ENCODE results near the gene OR7G1. TPM values are rescaled to one million over a fixed set of nuclear protein-coding genes. Genes with fewer than 3 reads are reported as not detected.

OR7G1 gene
- polyA plus RNA-seq, 2 of the 4 experiments (the other 2 are of a cell fraction), result not detected

GRCh38 chr19:9151367-9151766, 35.8 kb upstream of the OR7G1 start:
- Histone ChIP-seq H3K4me2 (no peak overlapping the region), H3K4me1 (no peaks in the 10 kb centered on the region), H3K9me3 (peaks cover 88% of the 10 kb centered on the region), H3K4me3 (no peak overlapping the region), H3K27ac (no peak overlapping the region)
- WGBS (ENCODE audit: missing lambda C conversion rate), result 98% methylated on average over 5 of the region's 5 CpGs
- no peak for DNase-seq (ENCODE audit: low read depth in 1 of 2, low spot score in 1 of 2)
- ChIA-PET POLR2A (no interaction called here), CTCF (no interaction called here)
- no peak for ATAC-seq
- FAIRE-seq, result no peak
- TF ChIP-seq HEYL (CRISPR knock-in tag; IDR thresholded peaks at IDR 0.05) (no peak), MAX (IDR thresholded peaks at IDR 0.05) (no peak), TP53 (CRISPR knock-in tag; IDR thresholded peaks at IDR 0.05) (no peak), FOXS1 (CRISPR knock-in tag; IDR thresholded peaks at IDR 0.05) (no peak), ZSCAN20 (CRISPR knock-in tag; IDR thresholded peaks at IDR 0.05) (no peak), HOXB5 (CRISPR knock-in tag; IDR thresholded peaks at IDR 0.05) (no peak), HOXA7 (CRISPR knock-in tag; IDR thresholded peaks at IDR 0.05) (no peak), JUNB (IDR thresholded peaks at IDR 0.05) (no peak), ESRRA (IDR thresholded peaks at IDR 0.05; ENCODE audit: borderline replicate concordance, low read length) (no peak), KDM5A (IDR thresholded peaks at IDR 0.05) (no peak), ATOH8 (CRISPR knock-in tag; IDR thresholded peaks at IDR 0.05; ENCODE audit: low read depth) (no peak)

GRCh38 chr19:9150650-9151049, 35.1 kb upstream of the OR7G1 start:
- POLR2A ChIA-PET, result no interaction called here
- no peak overlapping the region for H3K4me3 ChIP-seq
- WGBS (ENCODE audit: missing lambda C conversion rate), result 93% methylated on average over 5 of the region's 5 CpGs
- peaks cover 88% of the 10 kb centered on the region for H3K9me3 ChIP-seq
- H3K4me1 ChIP-seq, result no peaks in the 10 kb centered on the region
- H3K4me2 ChIP-seq, result no peak overlapping the region
- H3K27ac ChIP-seq, result no peak overlapping the region
- FAIRE-seq (no peak), DNase-seq (ENCODE audit: low read depth in 1 of 2, low spot score in 1 of 2) (no peak), ATAC-seq (no peak)
- no peak for TF ChIP-seq KDM5A (IDR thresholded peaks at IDR 0.05)
- TF ChIP-seq TFCP2L1 (CRISPR knock-in tag; IDR thresholded peaks at IDR 0.05), result no peak
- TF ChIP-seq HEYL (CRISPR knock-in tag; IDR thresholded peaks at IDR 0.05), result no peak
- TF ChIP-seq PBX3 (IDR thresholded peaks at IDR 0.05), result no peak
- TF ChIP-seq REST (IDR thresholded peaks at IDR 0.05), result no peak
- no peak for TF ChIP-seq RCOR1 (IDR thresholded peaks at IDR 0.05; ENCODE audit: low read depth, low read length)
- no peak for TF ChIP-seq CBX2 (IDR thresholded peaks at IDR 0.05; ENCODE audit: borderline replicate concordance, low read depth)
- TF ChIP-seq NPAS2 (CRISPR knock-in tag; IDR thresholded peaks at IDR 0.05; ENCODE audit: borderline replicate concordance), result no peak
- TF ChIP-seq JUNB (IDR thresholded peaks at IDR 0.05), result no peak
- no peak for TF ChIP-seq MAFK (IDR thresholded peaks at IDR 0.05; ENCODE audit: partially characterized antibody)
- no peak for TF ChIP-seq BCL3 (IDR thresholded peaks at IDR 0.05)
- no peak for TF ChIP-seq POLR2AphosphoS2 (conservative IDR thresholded peaks at IDR 0.05; ENCODE audit: low read length)
- no peak for TF ChIP-seq MAZ (IDR thresholded peaks at IDR 0.05; ENCODE audit: borderline replicate concordance, low read depth, low read length)
- TF ChIP-seq GATA3 (IDR thresholded peaks at IDR 0.05; ENCODE audit: borderline replicate concordance), result no peak
- TF ChIP-seq CBX8 (IDR thresholded peaks at IDR 0.05), result no peak
- TF ChIP-seq RARB (CRISPR knock-in tag; IDR thresholded peaks at IDR 0.05), result no peak
- TF ChIP-seq HOXB5 (CRISPR knock-in tag; IDR thresholded peaks at IDR 0.05), result no peak
- no peak for TF ChIP-seq TP53 (CRISPR knock-in tag; IDR thresholded peaks at IDR 0.05)
- no peak for TF ChIP-seq ELK1 (IDR thresholded peaks at IDR 0.05; ENCODE audit: low read depth, low read length)
- CTCF ChIA-PET, result no interaction called here

Measured in A549 (cell line).